Middle frontal gyrus (tissue), 1 donor: Measurements from ENCODE around the gene SSBP2.
"Not testable (repeated sequence)": the region's sequence is repeated elsewhere in the genome, so short reads cannot be mapped to it uniquely, and the experiment has no call there.

ENCODE experiments used
- DNase-seq: peaks from one replicate; pipeline ENCODE4 v3.0.0-alpha.2; 2015; ENCODE audit warnings: low spot score; ENCODE audit errors: extremely low spot score

Gene SSBP2

DNA sequence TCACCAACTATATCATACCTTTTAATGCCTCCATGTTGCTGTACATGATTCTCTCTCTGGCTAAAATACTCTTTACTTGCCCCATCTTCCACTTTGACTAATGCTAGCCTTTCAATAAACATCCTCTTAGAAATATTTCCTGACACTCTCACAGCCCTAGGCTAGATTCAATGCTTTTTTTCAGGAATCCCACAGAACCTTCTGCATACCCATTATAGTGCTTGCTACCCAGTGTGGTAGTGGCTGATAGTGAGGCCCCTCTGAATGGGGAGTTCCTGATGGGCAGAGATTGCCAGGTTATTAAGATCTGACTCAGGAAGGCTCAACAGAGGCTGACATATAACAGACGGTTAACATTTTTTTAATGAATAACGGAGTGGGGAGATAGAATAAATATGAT, 11.6 kb downstream of the SSBP2 start:
- no peak for DNase-seq

DNA sequence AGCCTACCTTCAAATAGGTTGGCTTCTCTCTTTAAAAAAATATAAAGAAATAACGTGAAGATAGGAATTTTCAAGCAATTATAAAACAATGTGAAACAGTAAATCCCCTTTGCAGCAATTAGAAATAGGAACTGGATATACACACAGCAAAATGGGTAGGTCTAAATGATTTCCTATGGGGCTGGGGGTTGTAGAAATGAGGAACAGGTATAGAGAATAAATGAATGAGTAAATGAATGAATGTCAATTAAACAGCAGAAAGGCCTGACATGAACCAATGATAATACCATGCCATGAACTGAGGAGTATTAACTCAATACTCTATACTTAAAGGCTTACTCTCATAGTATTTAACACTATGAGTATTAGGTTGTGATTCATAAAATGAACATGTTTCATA, 21.6 kb downstream of the SSBP2 start:
- DNase-seq: no peak

DNA sequence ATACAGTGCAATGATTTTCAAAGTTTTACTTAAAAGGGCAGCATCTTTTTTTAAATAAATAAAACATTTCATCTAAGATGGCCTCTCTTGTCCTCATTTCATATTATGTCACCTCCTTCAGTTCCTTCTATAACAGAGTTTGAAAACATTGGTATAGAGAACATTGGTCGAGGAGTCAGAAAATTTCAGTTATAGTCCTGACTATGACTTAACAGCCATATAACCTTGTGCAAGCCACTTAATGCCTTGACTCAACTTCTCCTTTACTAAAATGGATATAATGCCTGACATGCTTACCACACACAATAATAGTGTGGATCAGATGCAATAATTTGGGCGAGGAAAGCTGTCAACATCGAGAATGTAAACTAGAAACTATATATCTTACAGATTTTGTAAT, 22.6 kb downstream of the SSBP2 start:
- DNase-seq: no peak

DNA sequence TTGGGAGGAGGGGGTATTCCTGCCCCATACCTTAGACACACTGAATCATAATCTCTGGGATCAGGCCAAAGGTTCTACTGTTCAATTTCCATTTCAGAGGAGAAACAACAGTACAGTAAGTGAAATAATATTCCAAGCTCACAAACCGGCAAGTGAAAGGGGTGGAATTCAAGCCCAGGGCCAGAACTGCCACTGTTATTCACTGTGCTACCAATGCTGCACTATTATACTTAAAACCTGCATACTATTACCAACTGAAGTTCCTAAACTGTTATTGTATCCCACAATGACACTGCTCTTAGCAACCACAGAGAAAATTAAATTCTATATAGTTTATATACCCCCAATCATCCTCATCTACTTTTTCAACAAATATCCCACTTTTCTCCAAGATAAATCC, 24.6 kb downstream of the SSBP2 start:
- no peak for DNase-seq

DNA sequence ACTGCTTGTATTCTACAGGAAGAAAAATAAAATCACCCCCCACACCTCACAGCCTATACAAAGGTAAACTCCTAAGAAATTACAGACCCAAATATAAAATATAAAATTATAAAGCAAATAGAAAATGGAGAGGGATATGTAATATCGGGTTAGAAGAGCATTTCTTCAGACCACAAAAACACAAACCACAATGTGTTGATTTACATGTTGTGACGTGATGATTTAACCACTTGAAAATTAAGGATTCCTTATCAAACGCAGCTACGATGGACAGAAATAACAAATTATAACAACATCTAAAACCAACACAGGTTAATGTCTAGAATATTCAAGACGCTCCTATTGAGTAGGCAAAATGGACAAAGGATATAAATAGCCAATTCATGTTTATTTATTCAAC, 26.3 kb downstream of the SSBP2 start:
- no peak for DNase-seq

DNA sequence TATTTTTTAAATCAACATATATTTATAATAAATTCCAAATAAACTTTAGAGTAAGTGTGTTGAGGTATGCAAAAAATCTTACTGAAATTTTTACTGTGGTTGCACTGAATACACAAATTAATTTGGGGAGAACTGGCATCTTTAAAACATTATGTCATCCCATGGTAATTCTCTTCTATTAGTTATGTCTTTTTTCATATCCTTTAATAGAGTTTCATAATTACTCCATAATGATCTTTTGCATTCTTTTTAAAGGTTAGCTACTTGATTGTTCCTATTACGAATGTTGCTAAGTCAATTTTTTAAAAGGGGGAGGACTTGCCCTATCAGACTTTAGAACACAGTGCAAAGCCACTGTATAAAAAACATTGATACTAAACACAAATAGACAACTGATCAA, 26.8 kb downstream of the SSBP2 start:
- DNase-seq: no peak

DNA sequence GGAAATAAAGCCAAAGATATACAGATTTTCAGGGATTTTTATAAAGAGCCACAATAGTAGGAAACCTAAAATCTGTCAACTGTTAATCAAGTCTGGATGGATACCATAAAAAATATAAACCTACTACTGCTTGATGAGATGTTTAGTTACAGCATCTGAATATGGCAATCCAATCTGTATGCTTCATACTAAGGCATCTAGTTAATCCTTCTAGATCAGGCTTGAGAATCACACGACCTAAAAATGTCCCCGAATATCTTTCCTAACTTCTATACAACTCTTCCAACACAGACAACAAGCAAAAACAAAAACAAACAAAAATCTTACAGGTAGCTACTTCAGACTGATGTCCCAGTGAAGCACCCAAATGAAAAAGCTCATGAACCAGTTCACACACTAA, 29.8 kb downstream of the SSBP2 start:
- DNase-seq: no peak

DNA sequence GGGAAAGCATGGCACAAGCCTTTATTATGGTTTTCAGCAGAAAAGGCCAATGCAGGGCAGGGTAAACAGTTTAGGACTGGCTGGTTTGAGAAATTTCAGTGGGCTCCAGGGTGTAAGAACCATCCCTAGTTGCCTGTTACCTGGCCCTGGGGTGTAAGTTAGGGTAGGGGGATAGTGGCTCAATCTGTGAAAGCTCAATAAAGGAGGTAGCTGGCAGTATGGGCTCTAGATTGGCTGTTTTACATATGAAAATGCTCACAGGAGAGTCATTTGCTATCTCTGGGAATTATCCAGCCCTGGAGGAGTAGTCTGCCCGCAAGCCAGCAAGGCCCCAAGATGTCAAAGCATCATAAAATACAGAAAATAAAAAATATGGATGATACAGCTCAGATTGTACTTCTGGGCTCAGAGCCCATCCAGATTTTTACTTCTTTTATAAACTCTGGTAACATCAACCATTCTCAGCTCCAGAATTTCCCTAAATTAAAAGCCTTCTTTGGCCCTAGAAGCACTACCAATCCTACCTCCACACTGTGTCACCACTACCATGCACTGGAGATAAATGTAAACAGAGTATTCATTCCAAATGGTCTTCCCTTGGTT, 31.1 kb downstream of the SSBP2 start:
- no peak for DNase-seq

DNA sequence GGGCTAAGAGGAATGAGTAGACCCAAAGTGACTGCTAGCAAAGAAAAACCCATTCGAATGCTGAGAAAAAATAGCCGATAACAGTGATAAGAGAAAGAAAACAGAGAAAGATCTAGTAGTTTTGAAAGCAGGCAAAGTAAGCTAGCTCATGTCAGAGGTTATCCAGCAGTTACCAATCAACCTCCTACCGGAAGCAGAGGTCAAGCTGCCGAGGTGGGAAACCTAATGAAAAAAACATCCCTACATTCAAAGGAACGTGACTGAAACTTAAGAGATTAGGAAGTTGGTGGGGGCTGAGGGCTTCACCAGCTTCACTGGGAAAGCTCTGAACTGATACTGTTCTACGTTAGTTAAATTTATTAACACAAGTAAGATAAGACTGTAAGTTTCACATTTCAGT, 32.6 kb downstream of the SSBP2 start:
- DNase-seq: no peak

DNA sequence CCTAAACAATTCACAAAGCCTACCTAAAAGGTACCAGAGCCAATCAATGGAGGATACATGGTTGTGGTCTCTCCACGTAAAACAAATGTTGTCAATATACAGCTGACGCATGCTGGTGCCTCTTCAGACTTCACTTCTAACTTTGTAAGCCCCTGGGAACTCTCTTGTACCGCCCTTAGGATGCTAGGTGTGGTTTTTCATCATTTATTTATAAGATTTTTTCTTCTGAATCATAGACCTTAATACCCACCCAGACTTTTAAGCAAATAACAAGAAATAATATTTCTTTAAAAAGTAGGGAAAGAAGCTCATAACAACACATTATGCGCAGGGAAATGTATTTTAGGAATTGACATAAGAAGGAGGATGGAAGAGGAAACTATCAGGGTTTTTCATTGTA, 33.0 kb downstream of the SSBP2 start:
- DNase-seq: no peak

DNA sequence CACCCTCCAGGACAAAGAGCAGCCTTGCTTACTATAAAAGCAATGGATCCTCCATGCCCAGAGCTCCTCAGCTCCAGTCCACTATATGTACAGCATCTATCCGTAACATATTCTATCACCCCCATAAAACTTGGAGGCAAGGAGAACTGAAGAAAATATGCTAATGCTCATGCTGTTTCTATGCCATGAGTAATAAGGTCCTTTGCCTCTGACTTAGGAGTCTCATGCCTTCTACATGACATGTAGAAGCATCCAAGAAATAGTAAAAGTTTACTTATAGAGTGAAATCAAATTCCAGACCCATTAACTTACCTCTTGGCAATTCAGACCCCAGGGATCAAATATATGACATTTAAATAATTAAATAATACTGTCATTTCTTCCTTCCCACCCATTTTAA, 33.7 kb downstream of the SSBP2 start:
- DNase-seq: no peak

DNA sequence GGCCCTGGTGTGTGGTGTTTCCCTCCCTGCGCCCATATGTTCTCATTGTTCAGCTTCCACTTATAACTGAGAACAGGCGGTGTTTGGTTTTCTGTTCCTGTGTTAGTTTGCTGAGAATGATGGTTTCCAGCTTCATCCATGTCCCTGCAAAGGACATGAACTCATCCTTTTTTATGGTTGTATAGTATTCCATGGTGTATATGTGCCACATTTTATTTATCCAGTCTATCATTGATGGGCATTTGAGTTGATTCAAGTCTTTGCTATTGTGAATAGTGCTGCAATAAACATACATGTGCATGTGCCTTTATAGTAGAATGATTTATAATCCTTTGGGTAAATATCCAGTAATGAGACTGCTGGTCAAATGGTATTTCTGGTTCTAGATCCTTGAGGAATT, 36.8 kb downstream of the SSBP2 start:
- DNase-seq: not testable (repeated sequence)

DNA sequence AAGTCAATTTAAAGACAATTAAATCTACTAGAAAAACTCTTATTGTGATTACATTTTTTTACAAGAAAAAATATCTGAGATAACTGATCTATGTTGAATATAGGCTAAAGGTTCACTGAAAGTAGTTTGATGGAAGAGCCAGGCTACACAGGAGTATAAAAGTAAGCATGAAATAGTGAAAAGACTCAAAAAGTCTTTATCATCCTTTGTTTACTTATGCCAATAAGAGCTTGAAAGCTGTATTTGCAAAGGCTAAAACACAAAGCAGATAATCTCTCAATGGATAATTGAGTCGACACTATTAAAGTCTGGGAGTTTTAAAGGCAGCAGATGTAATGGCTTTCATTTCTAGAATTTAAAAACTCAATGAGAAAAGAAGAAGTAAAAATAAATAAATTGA, 42.0 kb downstream of the SSBP2 start:
- no peak for DNase-seq

DNA sequence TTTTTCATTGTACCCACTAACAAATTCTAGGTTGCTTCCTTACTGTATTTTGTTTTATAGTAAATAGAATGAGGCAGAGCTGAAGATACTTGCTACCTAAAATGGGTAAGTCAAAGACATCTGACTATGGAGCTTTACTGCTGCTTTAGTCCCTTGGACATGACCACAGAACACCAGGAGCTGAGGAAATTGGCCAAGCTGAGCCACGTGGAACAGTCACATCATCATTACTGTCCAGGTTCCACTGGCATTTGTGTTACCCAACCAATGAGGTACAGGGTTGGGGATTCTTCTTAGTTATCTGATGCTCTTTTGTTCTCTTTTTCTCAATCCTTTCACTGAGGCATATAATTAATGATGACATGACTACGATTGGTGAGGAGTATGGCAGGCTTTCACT, 47.1 kb downstream of the SSBP2 start:
- DNase-seq: no peak

DNA sequence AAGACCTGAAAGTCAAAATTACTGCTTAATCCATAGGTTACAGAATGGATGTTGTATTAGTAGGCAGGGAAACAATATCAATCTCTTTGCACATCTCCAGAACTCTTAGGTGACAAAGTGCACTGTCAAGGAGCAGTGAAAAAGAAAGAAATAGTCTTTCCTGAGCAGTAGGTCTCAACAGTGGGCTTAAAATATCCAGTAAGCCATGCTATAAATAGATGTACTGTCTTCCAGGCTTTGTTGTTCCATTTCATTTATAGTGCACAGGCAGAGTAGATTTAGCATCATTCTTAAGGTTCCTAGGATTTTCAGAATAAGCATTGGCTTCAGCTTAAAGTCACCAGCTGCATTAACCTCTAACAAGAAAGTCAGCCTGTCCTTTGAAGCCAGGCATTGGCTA, 50.7 kb downstream of the SSBP2 start:
- DNase-seq: no peak

DNA sequence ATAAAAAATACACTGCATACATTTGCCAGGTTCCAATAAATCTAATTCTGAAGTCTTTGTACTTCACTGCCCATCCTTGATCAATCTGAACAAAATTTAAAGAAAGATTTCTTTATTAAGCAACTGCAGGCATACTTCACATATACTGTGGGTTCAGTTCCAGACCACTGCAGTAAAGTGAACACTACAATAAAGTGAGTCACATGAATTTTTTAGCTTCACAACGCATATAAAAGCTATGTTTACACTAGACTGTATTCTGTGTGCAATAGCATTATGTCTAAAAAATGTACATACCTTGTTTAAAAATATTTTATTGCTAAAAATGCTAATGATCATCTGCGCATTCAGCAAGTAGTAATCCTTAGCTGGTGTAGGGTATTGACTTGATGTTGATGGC, 52.1 kb downstream of the SSBP2 start:
- DNase-seq: no peak

DNA sequence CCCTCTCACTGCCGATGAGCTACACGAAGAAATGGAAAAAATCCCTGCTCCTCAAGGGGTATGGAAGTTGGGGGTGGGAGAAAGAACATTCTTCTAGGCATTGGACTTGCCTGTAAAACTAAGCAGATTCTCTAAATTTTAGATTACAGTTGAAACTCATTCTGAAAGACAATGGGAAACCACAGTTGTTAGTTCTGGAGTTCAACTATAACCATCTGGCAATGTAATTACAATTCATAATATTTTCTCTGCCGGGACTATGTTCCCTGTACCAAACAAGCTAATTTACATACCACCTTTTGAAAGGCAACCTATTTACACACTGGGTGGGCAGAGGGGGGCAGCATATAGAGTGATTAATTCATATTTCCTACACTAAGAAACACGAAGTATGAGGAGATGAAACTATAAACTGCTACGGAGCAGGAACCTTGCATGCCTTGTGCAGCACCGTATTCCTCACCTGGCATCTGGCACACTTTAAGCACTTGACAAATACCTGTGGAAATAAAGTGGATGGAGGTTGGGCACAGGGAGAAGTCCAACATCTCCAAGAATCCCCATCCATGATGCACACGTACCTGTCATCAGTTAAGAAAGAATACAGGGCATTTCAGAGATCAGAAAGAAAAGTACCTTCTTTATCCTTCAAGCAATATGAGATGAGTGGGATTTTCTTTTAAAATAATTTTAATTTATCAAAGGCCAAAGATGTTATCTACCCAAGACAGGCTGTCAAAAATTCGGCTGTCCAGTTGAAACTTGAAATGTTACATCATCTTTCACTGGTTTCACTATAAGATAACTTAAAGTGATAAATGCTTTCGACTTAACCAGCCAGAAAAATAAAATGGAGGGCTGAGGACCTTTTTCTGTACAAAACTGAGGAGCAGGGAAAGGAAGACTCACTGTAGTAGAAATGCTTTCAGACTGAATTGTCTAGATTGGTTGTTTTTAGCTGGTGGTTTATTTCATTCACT, 54.2 kb downstream of the SSBP2 start:
- DNase-seq: no peak

DNA sequence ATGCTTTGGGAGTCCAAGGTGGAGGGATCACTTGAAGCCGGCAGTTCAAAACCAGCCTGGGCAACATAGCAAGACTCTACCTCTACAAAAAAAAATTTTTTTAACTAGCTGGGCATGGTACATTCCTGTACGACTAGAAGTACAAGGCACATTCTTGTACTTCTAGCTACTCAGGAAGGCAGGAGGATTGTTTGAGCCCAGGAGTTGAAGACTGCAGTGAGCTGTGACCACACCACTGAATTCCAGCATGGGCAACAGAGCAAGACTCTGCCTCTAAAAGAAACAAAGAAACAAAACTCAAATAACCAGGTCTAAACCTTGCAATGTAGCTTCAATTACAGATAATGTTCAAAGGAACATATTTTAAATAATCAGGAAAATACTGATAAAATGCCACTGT, 56.2 kb downstream of the SSBP2 start:
- no peak for DNase-seq

DNA sequence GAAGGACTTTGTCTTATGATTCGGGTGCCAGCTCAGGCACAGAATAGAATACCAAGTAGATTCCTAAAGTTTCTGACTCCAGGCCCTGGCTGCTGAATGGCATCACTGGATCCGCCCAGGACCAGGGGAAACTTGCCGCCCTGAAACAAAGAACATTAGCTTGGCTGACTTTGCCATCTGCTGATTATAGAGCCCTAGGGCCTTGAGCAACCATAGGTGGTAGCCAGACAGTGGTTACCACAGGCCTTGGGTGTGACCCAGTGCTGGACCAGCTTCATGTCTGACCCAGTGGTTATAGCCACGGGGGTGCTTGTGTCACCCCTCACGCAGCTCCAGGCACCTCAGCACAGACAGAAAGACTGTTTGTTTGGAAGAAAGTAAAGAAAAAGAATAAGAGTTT, 62.7 kb downstream of the SSBP2 start:
- no peak for DNase-seq

DNA sequence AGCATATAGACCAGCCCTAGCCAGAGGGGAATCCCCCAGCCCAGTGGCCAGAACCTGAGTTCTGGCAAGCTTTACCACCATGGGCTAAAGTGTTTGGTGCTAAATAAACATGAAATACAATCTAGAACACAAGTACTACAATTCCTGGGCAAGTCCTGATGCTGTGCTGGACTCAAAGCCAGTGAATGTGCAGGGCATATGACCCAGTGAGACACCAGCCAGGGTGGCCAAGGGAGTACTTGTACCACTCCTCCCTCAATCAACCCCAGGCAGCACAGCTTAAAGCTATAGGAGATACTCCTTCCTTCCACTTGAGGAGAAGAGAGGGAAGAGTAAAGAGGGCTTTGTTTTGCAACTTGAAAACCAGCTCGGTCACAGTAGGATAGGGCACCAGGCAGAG, 63.6 kb downstream of the SSBP2 start:
- no peak for DNase-seq

DNA sequence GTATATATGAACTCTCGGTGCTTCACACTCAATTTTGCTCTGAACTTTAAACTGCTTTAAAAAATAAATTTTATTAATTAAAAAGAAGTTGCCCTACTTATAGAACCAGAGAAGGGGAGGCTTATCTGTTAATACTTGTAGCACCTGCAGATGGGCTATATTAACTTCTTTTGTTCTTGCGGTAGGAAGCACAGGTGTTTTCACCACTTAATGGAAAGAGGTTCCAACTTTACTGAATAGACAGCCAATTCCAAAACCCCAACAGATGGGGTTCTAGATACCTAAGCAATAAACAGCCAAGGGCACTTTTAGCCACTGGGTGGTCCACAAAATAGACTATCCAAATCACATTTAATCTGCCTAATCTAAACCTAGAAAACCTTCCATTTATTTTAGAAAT, 65.4 kb downstream of the SSBP2 start:
- no peak for DNase-seq

DNA sequence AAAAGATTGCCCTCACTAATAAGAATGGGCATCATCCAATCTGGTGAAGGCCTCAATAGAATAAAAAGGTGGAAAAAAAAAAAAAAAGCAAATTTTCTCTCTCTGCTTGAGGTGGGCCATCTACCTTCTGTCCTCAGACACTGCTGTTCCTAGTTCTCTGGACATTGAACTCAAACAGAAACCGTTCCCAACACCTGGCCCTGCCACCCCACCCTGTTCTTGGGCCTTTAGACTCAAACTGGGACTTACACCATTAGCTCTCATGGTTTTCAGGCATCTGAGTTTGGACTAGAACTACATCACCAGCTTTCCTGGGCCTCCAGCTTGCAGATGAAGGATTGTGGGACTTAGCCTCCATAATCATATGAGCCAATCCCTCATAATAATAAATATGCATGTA, 71.0 kb downstream of the SSBP2 start:
- DNase-seq: no peak

DNA sequence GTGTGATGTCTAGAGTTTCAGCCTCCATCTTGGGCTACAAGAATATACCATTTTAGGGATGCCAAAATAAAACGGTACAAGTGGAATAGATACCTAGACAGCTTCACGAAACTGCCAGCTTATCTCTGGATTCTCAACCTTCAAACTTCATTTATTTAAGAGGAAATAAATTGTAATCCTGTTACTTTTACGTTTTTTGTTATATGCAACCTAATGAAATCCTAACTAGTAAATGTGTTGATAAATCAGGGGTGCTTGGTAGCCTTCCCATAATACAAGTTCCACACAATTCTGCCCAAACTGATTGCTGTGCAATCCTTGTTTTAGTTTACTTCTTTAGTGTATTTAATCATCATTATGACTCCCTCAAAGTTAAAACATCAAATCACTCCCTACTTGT, 75.5 kb downstream of the SSBP2 start:
- no peak for DNase-seq
